Measurements from ENCODE around the gene CDIP1. TPM values are rescaled to one million over a fixed set of nuclear protein-coding genes. Genes with fewer than 3 reads are reported as not detected.

The CDIP1 gene
- total RNA-seq, 1 donor from 2014 or later = 64.7 TPM

- H3K9ac ChIP-seq (ENCODE audit: low read length) = no peak overlapping the region
- H3K36me3 ChIP-seq (ENCODE audit: insufficient read depth, low read length) = no peaks in the 10 kb centered on the region
- H3K4me1 ChIP-seq (ENCODE audit: insufficient read depth, low read length) = peaks cover 11% of the 10 kb centered on the region
- no peak for FAIRE-seq
- H3K36me3 Mint-ChIP-seq (ENCODE audit: low read depth, unreplicated experiment) = peaks cover 17% of the 10 kb centered on the region
- no peak overlapping the region for H3K4me3 ChIP-seq (ENCODE audit: insufficient read depth, low read depth, low read length)
- no peaks in the 10 kb centered on the region for H3K27me3 Mint-ChIP-seq (ENCODE audit: low read depth, unreplicated experiment)
- TF ChIP-seq CTCF (IDR thresholded peaks at IDR 0.05; ENCODE audit: insufficient read depth, low read depth, low read length) (no peak), EZH2 (IDR thresholded peaks at IDR 0.05; ENCODE audit: insufficient read depth, low read length) (no peak)
- no peak overlapping the region for H3K4me2 ChIP-seq (ENCODE audit: low read length)
- H3K27ac Mint-ChIP-seq (ENCODE audit: unreplicated experiment) = no peak overlapping the region
- H2AFZ ChIP-seq (ENCODE audit: low read depth, low read length) = no peak overlapping the region
- H3K27me3 ChIP-seq (ENCODE audit: insufficient read depth, low read length) = no peaks in the 10 kb centered on the region
- H3K79me2 ChIP-seq (ENCODE audit: insufficient read depth, low read length) = peaks cover 13% of the 10 kb centered on the region
- no peak for DNase-seq (ENCODE audit: low read depth)
- no peak overlapping the region for H3K27ac ChIP-seq (ENCODE audit: low read depth, low read length)
- peaks cover 33% of the 10 kb centered on the region for H3K4me1 Mint-ChIP-seq (ENCODE audit: low read depth, unreplicated experiment)
- H3K9me3 Mint-ChIP-seq (ENCODE audit: unreplicated experiment) = peaks cover 2% of the 10 kb centered on the region
- no peaks in the 10 kb centered on the region for H3K9me3 ChIP-seq (ENCODE audit: insufficient read depth, low read depth, low read length)
- H3K4me3 Mint-ChIP-seq (ENCODE audit: unreplicated experiment) = no peak overlapping the region
- H4K20me1 ChIP-seq (ENCODE audit: insufficient read depth, low read length) = peaks cover 55% of the 10 kb centered on the region
Observed at GRCh38 chr16:4525634-4526277, 12.8 kb downstream of the CDIP1 start.

DNA sequence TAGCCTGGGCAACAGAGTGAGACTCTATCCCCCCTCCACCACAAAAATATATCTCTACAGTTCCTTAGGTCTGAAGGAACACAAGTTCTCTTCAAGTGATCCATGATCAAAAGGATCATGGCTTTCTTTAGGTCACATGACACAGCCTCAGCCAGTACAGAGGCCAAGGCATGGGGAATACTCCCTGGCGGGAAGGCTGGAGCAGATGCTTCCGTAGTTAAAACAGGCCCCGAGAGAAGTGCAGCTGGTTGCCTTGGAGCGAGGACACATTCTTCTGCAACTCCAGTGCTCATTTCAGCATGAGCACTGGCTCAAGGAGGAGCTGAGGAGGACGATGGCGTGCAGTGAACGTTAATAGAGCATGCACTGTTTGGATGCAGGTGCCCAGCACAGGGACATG, 13.5 kb downstream of the CDIP1 start:
- no peaks in the 10 kb centered on the region for H3K9me3 ChIP-seq (ENCODE audit: insufficient read depth, low read depth, low read length)
- H3K4me1 ChIP-seq (ENCODE audit: insufficient read depth, low read length) = peaks cover 11% of the 10 kb centered on the region
- peaks cover 55% of the 10 kb centered on the region for H4K20me1 ChIP-seq (ENCODE audit: insufficient read depth, low read length)
- Mint-ChIP-seq H3K4me1 (ENCODE audit: low read depth, unreplicated experiment) (peaks cover 31% of the 10 kb centered on the region), H3K4me3 (ENCODE audit: unreplicated experiment) (no peak overlapping the region), H3K27ac (ENCODE audit: unreplicated experiment) (no peak overlapping the region), H3K36me3 (ENCODE audit: low read depth, unreplicated experiment) (peaks cover 18% of the 10 kb centered on the region), H3K27me3 (ENCODE audit: low read depth, unreplicated experiment) (no peaks in the 10 kb centered on the region), H3K9me3 (ENCODE audit: unreplicated experiment) (peaks cover 2% of the 10 kb centered on the region)
- H3K4me2 ChIP-seq (ENCODE audit: low read length) = no peak overlapping the region
- H3K36me3 ChIP-seq (ENCODE audit: insufficient read depth, low read length) = no peaks in the 10 kb centered on the region
- H3K9ac ChIP-seq (ENCODE audit: low read length) = no peak overlapping the region
- FAIRE-seq (no peak), DNase-seq (ENCODE audit: low read depth) (no peak)
- TF ChIP-seq CTCF (IDR thresholded peaks at IDR 0.05; ENCODE audit: insufficient read depth, low read depth, low read length) (no peak), EZH2 (IDR thresholded peaks at IDR 0.05; ENCODE audit: insufficient read depth, low read length) (no peak)
- no peak overlapping the region for H3K27ac ChIP-seq (ENCODE audit: low read depth, low read length)
- H2AFZ ChIP-seq (ENCODE audit: low read depth, low read length) = no peak overlapping the region
- H3K4me3 ChIP-seq (ENCODE audit: insufficient read depth, low read depth, low read length) = no peak overlapping the region
- peaks cover 13% of the 10 kb centered on the region for H3K79me2 ChIP-seq (ENCODE audit: insufficient read depth, low read length)
- no peaks in the 10 kb centered on the region for H3K27me3 ChIP-seq (ENCODE audit: insufficient read depth, low read length)

DNA sequence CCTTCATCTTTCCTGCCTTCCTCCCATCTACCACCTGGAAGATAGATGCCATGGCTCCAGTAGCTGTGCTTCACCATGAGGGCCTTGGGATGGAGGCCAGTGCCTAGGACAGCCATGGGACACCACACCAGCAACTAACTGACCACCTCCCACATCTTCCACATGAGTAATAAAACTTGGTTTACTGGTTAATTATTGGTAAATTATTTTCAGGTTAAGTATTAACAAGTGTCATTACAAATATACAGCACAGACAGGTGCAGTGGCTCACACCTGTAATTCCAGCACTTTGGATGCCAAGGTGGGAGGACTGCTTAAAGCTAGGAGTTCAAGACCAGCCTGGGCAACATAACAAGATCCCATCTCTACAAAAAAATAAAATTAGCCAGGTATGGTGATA, 14.0 kb downstream of the CDIP1 start:
- FAIRE-seq = no peak
- peaks cover 26% of the 10 kb centered on the region for H3K4me1 Mint-ChIP-seq (ENCODE audit: low read depth, unreplicated experiment)

More for the DNA sequence above, 14.0 kb downstream of the CDIP1 start:
- TF ChIP-seq EZH2 (IDR thresholded peaks at IDR 0.05; ENCODE audit: insufficient read depth, low read length) (no peak), CTCF (IDR thresholded peaks at IDR 0.05; ENCODE audit: insufficient read depth, low read depth, low read length) (no peak)
- Histone ChIP-seq H2AFZ (ENCODE audit: low read depth, low read length) (no peak overlapping the region), H3K4me3 (ENCODE audit: insufficient read depth, low read depth, low read length) (no peak overlapping the region), H3K27me3 (ENCODE audit: insufficient read depth, low read length) (no peaks in the 10 kb centered on the region), H3K9me3 (ENCODE audit: insufficient read depth, low read depth, low read length) (no peaks in the 10 kb centered on the region), H3K27ac (ENCODE audit: low read depth, low read length) (no peak overlapping the region), H3K36me3 (ENCODE audit: insufficient read depth, low read length) (no peaks in the 10 kb centered on the region), H3K4me1 (ENCODE audit: insufficient read depth, low read length) (peaks cover 9% of the 10 kb centered on the region), H3K9ac (ENCODE audit: low read length) (no peak overlapping the region), H3K79me2 (ENCODE audit: insufficient read depth, low read length) (peaks cover 11% of the 10 kb centered on the region), H3K4me2 (ENCODE audit: low read length) (no peak overlapping the region), H4K20me1 (ENCODE audit: insufficient read depth, low read length) (peaks cover 50% of the 10 kb centered on the region)
- H3K27ac Mint-ChIP-seq (ENCODE audit: unreplicated experiment) = peak overlapping the region; percentile 3
- no peaks in the 10 kb centered on the region for H3K27me3 Mint-ChIP-seq (ENCODE audit: low read depth, unreplicated experiment)
- no peak for DNase-seq (ENCODE audit: low read depth)
- peaks cover 2% of the 10 kb centered on the region for H3K9me3 Mint-ChIP-seq (ENCODE audit: unreplicated experiment)
- peaks cover 18% of the 10 kb centered on the region for H3K36me3 Mint-ChIP-seq (ENCODE audit: low read depth, unreplicated experiment)
- H3K4me3 Mint-ChIP-seq (ENCODE audit: unreplicated experiment) = no peak overlapping the region
